HG03280 (cell line): Measurements from ENCODE around the gene DNAH3.
"Not testable (repeated sequence)": the region's sequence is repeated elsewhere in the genome, so short reads cannot be mapped to it uniquely, and the experiment has no call there.

Experiments
- ATAC-seq: cut with Tn5 transposase; IDR thresholded peaks from one replicate; pipeline ENCODE4 v1.9.1; 2021; ENCODE audit warnings: mild to moderate bottlenecking, moderate library complexity; ENCODE audit not compliant: unreplicated experiment

Gene DNAH3

GRCh38 chr16:20945575-20945875 lies 205.1 kb downstream of the DNAH3 start:
- not testable (repeated sequence) for ATAC-seq

- ATAC-seq: no peak
These were observed 205.6 kb downstream of the DNAH3 start for GRCh38 chr16:20944861-20945574.

- ATAC-seq: no peak
These were observed 208.4 kb downstream of the DNAH3 start for GRCh38 chr16:20942256-20942655.

- ATAC-seq: no peak
These were observed 209.1 kb downstream of the DNAH3 start for GRCh38 chr16:20941636-20941926.

- ATAC-seq: no peak
These were observed 209.6 kb downstream of the DNAH3 start for GRCh38 chr16:20940871-20941635.

GRCh38 chr16:20939611-20940010 lies 211.0 kb downstream of the DNAH3 start:
- ATAC-seq: no peak

- ATAC-seq: no peak
These were observed 212.2 kb downstream of the DNAH3 start for GRCh38 chr16:20938426-20938825.

- no peak for ATAC-seq
These were observed 212.9 kb downstream of the DNAH3 start for GRCh38 chr16:20937736-20938135.

- ATAC-seq: no peak
These were observed 217.1 kb downstream of the DNAH3 start for GRCh38 chr16:20933589-20933988.

- no peak for ATAC-seq
These were observed 219.5 kb downstream of the DNAH3 start for GRCh38 chr16:20931066-20931600.

GRCh38 chr16:20930365-20930690 lies 220.3 kb downstream of the DNAH3 start:
- no peak for ATAC-seq

- not testable (repeated sequence) for ATAC-seq
These were observed 220.8 kb downstream of the DNAH3 start for GRCh38 chr16:20929676-20930364.

GRCh38 chr16:20928774-20929411 lies 221.8 kb downstream of the DNAH3 start:
- no peak for ATAC-seq

GRCh38 chr16:20925751-20926150 lies 224.9 kb downstream of the DNAH3 start:
- ATAC-seq: no peak

- no peak for ATAC-seq
These were observed 226.8 kb downstream of the DNAH3 start for GRCh38 chr16:20923876-20924275.

- ATAC-seq: no peak
These were observed 229.8 kb downstream of the DNAH3 start for GRCh38 chr16:20920799-20921198.

GRCh38 chr16:20920091-20920490 lies 230.6 kb downstream of the DNAH3 start:
- no peak for ATAC-seq

GRCh38 chr16:20918486-20919239 lies 232.0 kb downstream of the DNAH3 start:
- ATAC-seq: no peak

GRCh38 chr16:20916942-20917341 lies 233.7 kb downstream of the DNAH3 start:
- ATAC-seq: no peak

GRCh38 chr16:20916289-20916688 lies 234.4 kb downstream of the DNAH3 start:
- ATAC-seq: no peak

- ATAC-seq: no peak
These were observed 239.3 kb downstream of the DNAH3 start for GRCh38 chr16:20911361-20911760.
